Right lobe of liver (tissue), 6 donors: ENCODE data around the gene MYDGF. TPM values are rescaled to one million over a fixed set of nuclear protein-coding genes. Genes with fewer than 3 reads are reported as not detected.

Experiments used
- ATAC-seq, 4 donors: fragments of 200-7000 bp; cut with Tn5 transposase; one replicate each; pipeline ENCODE4 v1.9.1; 2020; ENCODE audit warnings: mild to moderate bottlenecking in 4 of 4, moderate library complexity in 4 of 4
- DNase-seq, 3 donors: peaks; one replicate each; pipeline ENCODE4 v3.0.0-alpha.2; 2020
- H3K27ac ChIP-seq, 3 donors: fragments of 200-600 bp; one replicate each; pipeline ENCODE4 v1.8.0; 2022
- H3K27me3 ChIP-seq, 2 donors: fragments of 200-600 bp; one replicate each; pipeline ENCODE4 v1.8.0; 2022
- H3K36me3 ChIP-seq, 4 donors: fragments of 200-600 bp; sonication (generic) in 1 of 4; one replicate each; pipeline versions ENCODE4 v1.5.1 to v1.8.0; 2017 to 2022; ENCODE audit warnings: control low read depth in 1 of 4
- H3K4me1 ChIP-seq, 4 donors: fragments of 200-600 bp; sonication (generic) in 1 of 4; one replicate each; pipeline versions ENCODE4 v1.5.1 to v1.8.0; 2017 to 2022; ENCODE audit warnings: control low read depth in 1 of 4
- H3K4me3 ChIP-seq, 3 donors: fragments of 200-600 bp; one replicate each; pipeline ENCODE4 v1.8.0; 2022
- H3K9me3 ChIP-seq, 4 donors: fragments of 200-600 bp; sonication (generic) in 1 of 4; one replicate each; pipeline versions ENCODE4 v1.5.1 to v1.8.0; 2017 to 2022; ENCODE audit warnings: control low read depth in 1 of 4
- POLR2A ChIP-seq: fragments of 450-650 bp; IDR thresholded peaks from one replicate; pipeline ENCODE4 v1.6.1; 2017; ENCODE audit warnings: antibody characterized with exemption, mild to moderate bottlenecking
- WGBS: methylation state at CpG from one replicate; pipeline ENCODE4 v1.1.6; 2018; ENCODE audit warnings: low coverage, low lambda C conversion rate; ENCODE audit not compliant: insufficient coverage; ENCODE audit errors: missing lambda C conversion rate; 5-methylcytosine and 5-hydroxymethylcytosine counted together
- intact Hi-C, 2 donors: fragments of 100-400 bp; cut with DNase I; formaldehyde crosslinking; loops; one replicate each; pipeline versions ENCODE4 v1.11.2 to v1.14.1; 2022
- total RNA-seq, 6 experiments: library from RNA; depleted of rRNA in 2 of 6; stranded (reverse); fragments of >200 nt in 2 of 6; fragmentation: NEBNext Ultra II Directional in 3 of 6; extraction: Animal tissue kit (Norgen Biotek cat#: 25700) in 3 of 6; gene quantifications; one replicate each; pipeline versions ENCODE4 v1.1.0 to v1.2.4, GENCODE V29; 2016 to 2023
- TF ChIP-seq, protein P1 (sequence below), 4 donors: fragments of 200-600 bp in 3 of 4; fragments of 450-650 bp in 1 of 4; IDR thresholded peaks; one replicate each; pipeline versions ENCODE4 v1.5.1 to v1.8.0; 2016 to 2022; ENCODE audit warnings: antibody characterized with exemption in 4 of 4, mild to moderate bottlenecking in 2 of 4
- donor health status: DM: no; HTN: yes; CAD: no.
- donor health status: DM: no; HTN: no; CAD: no.
- donor health status: DM: no; HTN: no; CAD: no.
- donor health status: DM: no; HTN: yes; CAD: no.
- donor health status: DM: no; HTN: yes; CAD: no.

Gene MYDGF
- total RNA-seq, 6 experiments from 2014 or later: 58.2 to 98.7 (median 72.2) TPM

DNA sequence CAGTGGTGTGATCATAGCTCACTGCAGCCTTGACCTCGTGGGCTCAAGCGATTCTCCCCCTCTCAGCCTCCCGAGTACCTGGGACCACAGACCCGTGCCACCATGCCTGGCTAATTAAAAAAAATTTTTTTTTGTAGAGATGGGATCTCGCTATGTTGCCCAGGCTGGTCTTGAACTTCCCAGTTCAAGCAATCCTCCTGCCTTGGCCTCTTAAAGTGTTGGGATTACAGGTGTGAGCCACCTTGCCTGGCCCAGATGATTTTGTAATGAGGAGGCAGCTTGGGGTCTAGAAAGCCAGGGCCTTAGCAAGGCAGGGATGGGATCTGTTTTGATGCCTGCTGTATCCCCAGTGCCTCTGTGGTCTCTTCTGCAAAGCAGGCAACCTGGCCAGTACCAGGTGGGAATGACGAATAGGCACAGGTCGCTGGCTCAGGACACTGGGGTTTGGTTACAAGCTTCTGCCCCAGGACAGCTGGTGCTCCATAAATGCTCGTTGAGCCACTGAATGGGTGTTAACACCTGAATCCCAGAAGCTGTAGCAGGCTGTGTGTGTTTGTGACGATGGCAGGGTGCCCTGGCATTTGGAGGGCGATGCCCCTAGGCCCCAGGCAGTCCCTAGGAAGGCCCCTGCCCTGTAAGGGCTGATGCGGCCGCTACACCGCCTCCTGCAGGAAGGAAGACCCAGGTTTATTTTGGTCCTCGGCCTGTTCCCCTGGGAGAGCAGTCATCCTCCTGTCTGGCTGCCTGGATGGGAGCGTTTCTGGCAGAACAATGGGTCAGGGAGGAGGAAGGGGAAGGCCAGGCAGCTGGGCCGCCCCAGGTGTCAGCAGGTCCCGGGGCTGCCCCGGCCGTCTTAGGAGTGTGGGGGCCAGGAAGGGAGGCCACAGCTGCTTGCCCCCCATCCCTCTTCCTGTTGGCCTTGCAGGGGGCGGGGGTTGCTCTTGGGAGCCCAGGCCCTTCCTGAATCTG is 22.2 kb downstream of the MYDGF start:
- WGBS: no CpG with 5 or more reads among the region's 20 CpGs
- peaks cover 0 to 9% (median 0%) of the 10 kb centered on the region in 4 donors for H3K4me1 ChIP-seq
- intact Hi-C loops: no loop called here
- no peaks in the 10 kb centered on the region for H3K27me3 ChIP-seq
- peak; percentile 66 to 81 (median 78) for ATAC-seq
- H3K36me3 ChIP-seq: peaks cover 0 to 12% (median 2%) of the 10 kb centered on the region in 4 donors
- TF ChIP-seq POLR2A: no peak
- TF ChIP-seq, protein P1, sequence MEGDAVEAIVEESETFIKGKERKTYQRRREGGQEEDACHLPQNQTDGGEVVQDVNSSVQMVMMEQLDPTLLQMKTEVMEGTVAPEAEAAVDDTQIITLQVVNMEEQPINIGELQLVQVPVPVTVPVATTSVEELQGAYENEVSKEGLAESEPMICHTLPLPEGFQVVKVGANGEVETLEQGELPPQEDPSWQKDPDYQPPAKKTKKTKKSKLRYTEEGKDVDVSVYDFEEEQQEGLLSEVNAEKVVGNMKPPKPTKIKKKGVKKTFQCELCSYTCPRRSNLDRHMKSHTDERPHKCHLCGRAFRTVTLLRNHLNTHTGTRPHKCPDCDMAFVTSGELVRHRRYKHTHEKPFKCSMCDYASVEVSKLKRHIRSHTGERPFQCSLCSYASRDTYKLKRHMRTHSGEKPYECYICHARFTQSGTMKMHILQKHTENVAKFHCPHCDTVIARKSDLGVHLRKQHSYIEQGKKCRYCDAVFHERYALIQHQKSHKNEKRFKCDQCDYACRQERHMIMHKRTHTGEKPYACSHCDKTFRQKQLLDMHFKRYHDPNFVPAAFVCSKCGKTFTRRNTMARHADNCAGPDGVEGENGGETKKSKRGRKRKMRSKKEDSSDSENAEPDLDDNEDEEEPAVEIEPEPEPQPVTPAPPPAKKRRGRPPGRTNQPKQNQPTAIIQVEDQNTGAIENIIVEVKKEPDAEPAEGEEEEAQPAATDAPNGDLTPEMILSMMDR (IDR thresholded peaks at IDR 0.05): peak in 1 of 4 donors; percentile 20
- peak; percentile 61 to 75 (median 74) for DNase-seq
- no peak overlapping the region for H3K4me3 ChIP-seq
- H3K9me3 ChIP-seq: no peaks in the 10 kb centered on the region
- H3K27ac ChIP-seq: no peak overlapping the region

DNA sequence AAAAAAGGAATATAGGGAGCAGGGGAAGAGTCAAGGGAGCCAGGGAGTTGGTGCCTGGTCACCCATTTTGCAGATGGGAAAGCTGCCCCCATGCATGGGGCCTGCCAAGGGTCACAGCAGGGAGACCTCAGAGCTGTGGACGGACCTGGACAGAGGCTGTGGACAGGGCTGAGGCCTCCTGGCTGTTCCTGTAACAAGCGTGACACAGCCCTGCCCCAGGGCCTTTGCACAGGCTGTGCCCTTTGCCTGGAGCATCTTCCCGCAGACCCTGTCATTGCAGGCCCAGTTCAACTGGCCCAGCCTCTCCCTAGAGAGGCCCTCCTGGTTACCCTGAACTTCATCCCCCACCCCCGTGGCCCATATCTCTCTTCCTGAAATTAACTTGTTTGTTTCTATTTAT is 24.4 kb downstream of the MYDGF start:
- no peaks in the 10 kb centered on the region for H3K9me3 ChIP-seq
- intact Hi-C loops: no loop called here
- H3K36me3 ChIP-seq: no peaks in the 10 kb centered on the region
- no peaks in the 10 kb centered on the region for H3K27me3 ChIP-seq
- 67% methylated on average over 2 of the region's 4 CpGs for WGBS
- no peak overlapping the region for H3K4me3 ChIP-seq
- H3K4me1 ChIP-seq: peaks cover 0 to 23% (median 11%) of the 10 kb centered on the region in 4 donors
- TF ChIP-seq, protein P1 (IDR thresholded peaks at IDR 0.05): no peak
- no peak for TF ChIP-seq POLR2A
- ATAC-seq (no peak), DNase-seq (no peak)
- H3K27ac ChIP-seq: no peak overlapping the region

DNA sequence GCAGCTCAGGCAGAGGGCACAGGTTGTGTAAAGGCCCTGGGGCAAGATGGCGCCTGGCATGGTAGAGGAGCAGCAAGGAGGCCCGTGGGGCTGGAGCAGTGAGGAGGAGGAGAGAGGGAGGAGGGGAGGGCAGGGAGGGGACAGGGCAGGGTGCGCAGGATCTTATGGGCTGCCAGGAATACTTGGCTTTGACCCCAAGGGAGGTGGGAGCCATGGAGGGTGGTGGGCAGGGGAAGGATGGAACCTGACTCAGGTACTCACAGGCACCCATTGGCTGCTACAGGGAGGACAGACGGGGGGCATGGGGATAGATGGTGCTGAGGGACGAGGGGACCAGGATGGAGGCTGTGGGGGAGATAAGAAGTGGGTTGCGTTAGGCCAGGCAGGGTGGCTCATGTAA is 27.5 kb downstream of the MYDGF start:
- no peaks in the 10 kb centered on the region for H3K27me3 ChIP-seq
- TF ChIP-seq, protein P1 (IDR thresholded peaks at IDR 0.05): no peak
- TF ChIP-seq POLR2A: no peak
- no peaks in the 10 kb centered on the region for H3K36me3 ChIP-seq
- H3K27ac ChIP-seq: no peak overlapping the region
- peaks cover 0 to 22% (median 14%) of the 10 kb centered on the region in 4 donors for H3K4me1 ChIP-seq
- 100% methylated on average over 1 of the region's 6 CpGs for WGBS
- no peaks in the 10 kb centered on the region for H3K9me3 ChIP-seq
- ATAC-seq (no peak), DNase-seq (no peak)
- no peak overlapping the region for H3K4me3 ChIP-seq
- intact Hi-C loops: no loop called here

DNA sequence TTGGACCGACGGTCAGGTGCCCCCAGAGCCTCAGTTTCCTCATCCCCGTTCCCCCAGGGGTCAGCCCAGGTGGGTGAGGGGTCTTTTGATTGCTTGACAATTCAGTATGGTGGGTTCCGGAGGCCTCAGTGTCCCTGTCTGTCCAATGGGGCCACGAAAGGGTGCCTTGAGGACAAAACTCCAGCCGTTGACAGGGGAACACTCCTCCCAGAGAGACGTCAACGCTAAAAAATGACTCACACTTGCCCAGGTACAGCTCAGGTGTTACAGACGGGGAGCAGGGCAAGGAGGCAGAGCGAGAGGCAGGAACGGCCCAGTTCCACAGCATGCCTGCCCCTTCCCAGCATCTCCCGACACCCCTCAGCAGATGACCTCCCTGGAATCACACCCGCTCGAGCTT is 29.0 kb downstream of the MYDGF start:
- Histone ChIP-seq H3K4me1 (peaks cover 0 to 28% (median 14%) of the 10 kb centered on the region in 4 donors), H3K4me3 (peak overlapping the region; percentile 88 to 99 (median 96)), H3K27ac (no peak overlapping the region), H3K9me3 (no peaks in the 10 kb centered on the region), H3K36me3 (no peaks in the 10 kb centered on the region), H3K27me3 (no peaks in the 10 kb centered on the region)
- WGBS: 63% methylated on average over 7 of the region's 14 CpGs
- no peak for ATAC-seq
- no peak for DNase-seq
- TF ChIP-seq, protein P1 (IDR thresholded peaks at IDR 0.05): no peak
- no peak for TF ChIP-seq POLR2A
- intact Hi-C loops: no loop called here
